ENCODE results near the gene KRT25. TPM values are rescaled to one million over a fixed set of nuclear protein-coding genes. Genes with fewer than 3 reads are reported as not detected.

KRT25 gene, protein sequence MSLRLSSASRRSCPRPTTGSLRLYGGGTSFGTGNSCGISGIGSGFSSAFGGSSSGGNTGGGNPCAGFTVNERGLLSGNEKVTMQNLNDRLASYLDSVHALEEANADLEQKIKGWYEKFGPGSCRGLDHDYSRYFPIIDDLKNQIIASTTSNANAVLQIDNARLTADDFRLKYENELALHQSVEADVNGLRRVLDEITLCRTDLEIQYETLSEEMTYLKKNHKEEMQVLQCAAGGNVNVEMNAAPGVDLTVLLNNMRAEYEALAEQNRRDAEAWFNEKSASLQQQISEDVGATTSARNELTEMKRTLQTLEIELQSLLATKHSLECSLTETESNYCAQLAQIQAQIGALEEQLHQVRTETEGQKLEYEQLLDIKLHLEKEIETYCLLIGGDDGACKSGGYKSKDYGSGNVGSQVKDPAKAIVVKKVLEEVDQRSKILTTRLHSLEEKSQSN
- polyA plus RNA-seq (2014; cell fraction: cytosol; rRNA removed) = not detected in 2 replicates
- not detected in 2 replicates for polyA plus RNA-seq (2014; cell fraction: nucleus; rRNA removed)

GRCh38 chr17:40755231-40755630 is at the start of gene KRT25:
Gene KRT25 (minus strand): TSS chr17:40755331. CDS start chr17:40755271, 60 bp downstream.
- DNase-seq (ENCODE audit: low spot score) = no peak

- peak; percentile 64 for DNase-seq (ENCODE audit: low spot score)
These were observed 48.5 kb upstream of the KRT25 start for GRCh38 chr17:40803617-40804082.

DNA sequence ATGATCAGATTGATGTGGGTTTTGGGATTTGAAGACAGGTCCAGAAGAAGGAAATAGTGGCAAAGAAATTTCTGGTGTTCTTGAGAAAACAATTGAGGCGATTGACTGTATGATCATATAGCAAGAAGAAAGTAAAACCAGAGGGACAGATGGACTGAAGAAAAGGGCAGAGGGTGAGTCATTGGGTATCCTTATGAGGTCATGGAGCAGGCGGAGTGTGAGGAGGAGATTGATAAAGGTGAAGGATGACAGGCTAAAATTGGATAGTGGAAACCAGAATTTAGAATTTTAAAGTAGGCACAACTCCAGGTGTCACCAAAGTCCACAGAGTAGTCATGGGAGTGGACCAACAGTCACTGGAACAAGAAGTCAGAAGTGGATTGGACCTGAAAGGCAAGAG is 46.0 kb upstream of the KRT25 start:
- DNase-seq (ENCODE audit: low spot score) = no peak

DNA sequence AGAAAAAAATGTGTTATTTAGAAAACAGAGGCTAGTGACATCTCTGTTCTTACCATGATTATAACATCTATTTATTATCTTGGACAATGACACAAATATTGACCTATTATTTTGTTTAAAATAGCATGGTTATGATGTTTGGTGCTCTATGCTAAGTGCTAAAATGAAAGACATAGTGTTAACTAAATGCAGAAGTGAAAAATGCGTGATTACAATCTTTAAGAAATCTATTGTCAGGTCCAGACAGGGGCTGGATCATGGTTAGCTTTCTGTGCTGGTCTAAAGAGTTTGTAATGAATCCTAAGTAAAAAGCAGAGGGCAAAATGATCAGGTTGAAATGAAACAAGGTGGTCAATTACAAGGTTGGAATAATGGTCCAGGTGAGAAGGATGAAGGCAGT is 45.2 kb upstream of the KRT25 start:
- no peak for DNase-seq (ENCODE audit: low spot score)

GRCh38 chr17:40799859-40800258 is 44.7 kb upstream of the KRT25 start, which contains the start of gene KRT28:
Gene KRT28 (minus strand): TSS chr17:40799959. CDS start chr17:40799893, 66 bp downstream.
- no peak for DNase-seq (ENCODE audit: low spot score)

GRCh38 chr17:40796846-40797245 is 41.7 kb upstream of the KRT25 start:
- no peak for DNase-seq (ENCODE audit: low spot score)

DNA sequence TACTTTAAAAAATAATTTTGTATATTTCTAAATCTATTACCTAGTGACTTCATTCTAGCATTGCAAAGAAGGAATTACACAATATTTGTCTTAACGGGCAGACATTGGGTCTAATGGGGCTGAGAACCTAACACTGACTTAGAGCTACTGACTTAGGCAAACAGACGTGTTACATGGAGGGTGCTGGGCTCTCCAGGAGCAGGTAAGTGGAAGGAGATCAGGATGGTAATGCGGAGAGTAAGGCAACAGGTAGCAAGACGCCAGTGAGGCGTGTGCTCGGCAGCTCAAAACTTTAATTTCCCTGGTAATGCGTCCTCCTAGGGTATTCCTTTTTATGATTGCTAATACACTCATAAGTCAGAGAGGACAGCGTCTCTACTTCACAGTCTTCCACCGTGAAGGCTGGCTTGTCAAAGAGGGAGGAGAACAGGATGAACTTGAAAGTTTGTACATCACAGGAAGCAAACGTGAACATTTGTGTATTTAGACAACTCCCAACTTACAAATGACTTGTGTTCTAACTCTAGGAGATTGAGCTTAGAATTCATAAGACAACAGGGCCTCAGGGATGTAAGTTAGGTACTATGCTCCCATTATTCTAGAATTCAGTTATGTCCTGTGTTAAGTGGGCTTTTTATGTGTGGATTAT is 40.0 kb upstream of the KRT25 start:
- no peak for DNase-seq (ENCODE audit: low spot score)

- no peak for DNase-seq (ENCODE audit: low spot score)
These were observed 39.3 kb upstream of the KRT25 start for GRCh38 chr17:40794466-40794865.

DNA sequence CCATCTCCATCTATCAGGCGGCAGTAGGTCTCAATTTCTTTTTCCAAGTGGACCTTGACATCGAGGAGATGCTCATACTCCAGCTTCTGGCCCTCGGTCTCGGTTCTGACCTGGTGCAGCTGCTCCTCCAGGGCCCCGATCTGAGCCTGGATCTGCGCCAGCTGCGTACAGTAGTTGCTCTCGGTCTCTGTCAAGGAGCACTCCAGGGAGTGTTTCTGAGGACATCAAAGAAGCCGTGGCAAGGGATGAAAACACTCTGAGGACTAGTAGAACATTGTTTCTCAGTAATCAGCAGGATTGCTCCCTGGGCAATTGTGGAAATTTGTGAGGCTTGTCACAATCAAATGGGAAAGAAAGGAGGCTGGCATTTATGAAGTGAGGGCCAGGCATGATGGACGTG is 38.7 kb upstream of the KRT25 start:
- DNase-seq (ENCODE audit: low spot score) = no peak

DNA sequence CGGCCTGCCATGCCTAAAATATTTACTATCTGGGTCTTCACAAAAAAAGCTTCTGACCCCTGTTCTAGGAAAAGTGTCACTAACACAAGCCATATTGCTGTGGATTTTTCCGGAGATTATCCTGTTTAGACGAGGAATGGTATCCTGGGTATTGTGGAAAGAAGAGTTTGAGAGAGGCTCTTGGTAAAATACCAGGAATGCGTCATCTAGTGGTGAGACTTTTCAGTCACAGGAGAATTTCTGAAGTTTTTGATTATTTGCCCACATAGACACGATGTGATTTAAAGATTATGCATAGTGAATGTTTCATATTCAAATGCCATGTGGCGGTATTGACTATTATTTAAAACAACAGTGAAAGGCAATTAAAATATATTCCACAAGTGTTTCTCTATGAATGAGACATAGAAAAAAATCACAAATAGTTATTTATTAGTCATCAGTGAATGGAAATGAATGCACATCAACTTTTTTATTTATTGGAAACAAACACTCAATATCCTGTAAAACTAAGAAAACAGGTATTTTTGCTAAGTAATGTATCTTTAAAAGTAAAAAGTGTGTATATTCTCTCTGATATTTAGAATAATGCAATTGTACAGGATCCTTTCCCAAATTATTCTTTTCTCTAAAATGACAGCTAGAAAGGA is 36.8 kb upstream of the KRT25 start:
- peak; percentile 19 for DNase-seq (ENCODE audit: low spot score)

DNA sequence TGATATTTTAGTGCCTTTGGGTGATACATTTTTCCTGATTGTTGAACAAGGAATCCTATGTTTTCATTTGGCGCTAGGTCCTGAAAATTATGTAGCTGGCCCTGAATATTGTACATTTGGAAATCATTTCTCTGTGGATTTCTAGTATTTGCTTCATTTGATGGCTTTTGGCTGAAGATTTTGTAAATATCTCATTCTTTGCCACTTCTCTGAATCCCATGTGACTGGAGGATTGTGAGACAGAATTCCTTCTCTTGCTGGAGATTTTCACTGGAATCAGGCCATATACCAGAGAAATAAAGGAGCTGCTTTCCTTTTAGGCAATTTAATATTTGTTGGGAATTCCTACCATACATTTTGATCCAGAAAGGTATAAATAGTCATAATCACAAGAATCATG is 36.0 kb upstream of the KRT25 start:
- no peak for DNase-seq (ENCODE audit: low spot score)

DNA sequence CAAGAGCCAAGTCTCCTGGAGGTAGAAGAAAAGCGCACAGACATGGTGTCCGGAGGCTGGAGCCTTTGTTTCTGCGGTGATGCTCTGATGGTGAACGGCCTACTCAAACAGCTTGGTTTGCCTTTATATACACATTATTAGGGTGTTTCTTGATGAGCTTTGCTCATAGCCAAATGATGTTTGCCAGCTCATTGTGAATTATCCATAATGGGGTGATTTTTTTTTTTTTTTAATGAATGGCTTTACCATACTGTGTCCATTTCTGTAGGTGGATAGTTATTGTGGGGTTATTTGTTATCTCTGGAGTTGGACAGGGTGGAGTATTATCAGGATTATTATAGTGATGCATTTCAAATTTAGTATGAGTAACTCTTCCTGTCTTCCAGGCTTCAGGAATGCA is 27.3 kb upstream of the KRT25 start, which contains the start of gene KRT27:
Gene KRT27, minus strand, starts transcription at position 101 of the 400 bp plus-strand sequence. Its CDS starts 57 bp downstream, at position 44.
- no peak for DNase-seq (ENCODE audit: low spot score)

- no peak for DNase-seq (ENCODE audit: low spot score)
These were observed 24.2 kb upstream of the KRT25 start for GRCh38 chr17:40779181-40779909.

- DNase-seq (ENCODE audit: low spot score) = no peak
These were observed 23.3 kb upstream of the KRT25 start for GRCh38 chr17:40778461-40778860.

DNA sequence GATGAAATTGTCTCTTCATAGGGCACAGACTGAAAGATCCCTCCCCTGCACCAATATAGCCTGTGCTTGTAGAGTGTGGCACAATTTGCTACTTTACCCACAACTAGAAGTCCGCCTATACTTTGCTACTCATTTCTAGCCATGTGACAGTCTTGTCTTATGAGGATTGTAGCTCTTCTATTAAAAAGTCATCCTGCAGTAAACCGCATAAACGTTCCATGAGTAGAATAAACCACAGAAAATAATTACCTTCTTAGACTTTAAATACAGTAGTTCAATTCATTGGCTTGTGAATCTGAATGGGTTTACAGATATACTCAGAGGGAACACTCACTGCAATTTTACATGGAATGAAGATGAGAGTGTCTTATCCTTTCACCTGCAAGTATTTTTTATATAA is 22.8 kb upstream of the KRT25 start:
- DNase-seq (ENCODE audit: low spot score) = no peak

DNA sequence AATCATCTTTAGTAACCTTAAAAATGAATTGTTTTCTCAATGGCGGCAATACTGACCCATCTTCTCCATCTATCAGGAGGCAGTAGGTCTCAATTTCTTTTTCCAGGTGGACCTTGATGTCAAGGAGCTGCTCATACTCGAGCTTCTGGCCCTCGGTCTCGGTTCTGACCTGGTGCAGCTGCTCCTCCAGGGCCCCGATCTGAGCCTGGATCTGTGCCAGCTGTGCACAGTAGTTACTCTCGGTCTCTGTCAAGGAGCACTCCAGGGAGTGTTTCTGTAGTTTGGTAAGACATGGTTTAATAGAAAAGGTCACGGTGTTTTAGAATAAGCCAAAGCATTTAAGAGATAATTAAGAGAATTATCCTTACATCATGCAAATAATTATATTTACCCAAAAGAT is 22.3 kb upstream of the KRT25 start:
- no peak for DNase-seq (ENCODE audit: low spot score)

DNA sequence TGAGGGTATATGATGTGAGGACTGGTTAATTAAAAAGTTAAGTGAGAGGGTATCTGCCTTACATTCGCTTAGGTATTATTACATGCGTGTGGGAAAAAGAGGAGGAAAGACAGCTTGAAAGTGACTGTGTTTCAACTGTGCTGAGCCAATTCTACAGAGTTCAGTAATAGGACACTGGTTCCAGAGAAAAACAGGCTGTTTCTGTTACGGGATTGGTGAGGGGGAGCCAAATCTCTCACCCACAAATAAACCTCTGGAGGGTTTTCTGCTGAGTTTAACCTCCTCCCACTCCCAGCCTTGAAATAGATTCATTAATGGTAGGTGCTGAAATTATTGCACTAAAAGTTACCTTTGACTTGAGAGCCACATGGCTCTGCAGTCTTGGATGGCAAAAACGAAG is 20.8 kb upstream of the KRT25 start:
- DNase-seq (ENCODE audit: low spot score) = no peak

DNA sequence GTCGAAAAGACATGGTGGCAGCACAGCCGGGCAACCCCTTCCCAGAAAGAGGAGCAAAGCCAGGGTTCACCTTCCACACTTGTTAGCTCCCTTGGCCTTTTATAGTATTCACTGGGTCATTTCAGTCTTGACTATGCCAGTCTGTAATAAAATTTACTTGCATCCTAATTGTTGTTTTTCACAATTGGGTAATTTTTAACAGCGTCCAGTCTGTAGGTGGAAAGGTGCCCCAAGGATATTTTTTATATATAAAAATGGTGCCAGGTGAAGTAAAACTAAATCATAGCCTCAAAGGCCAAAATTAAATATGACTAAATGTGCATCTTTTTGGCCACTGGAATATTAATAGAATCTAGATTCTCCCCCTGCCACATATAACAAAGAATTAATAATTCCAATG is 17.0 kb upstream of the KRT25 start, which contains the start of gene KRT26:
Gene KRT26, minus strand, starts transcription at position 101 of the 400 bp plus-strand sequence. Its CDS starts 88 bp downstream, at position 13.
- no peak for DNase-seq (ENCODE audit: low spot score)

DNA sequence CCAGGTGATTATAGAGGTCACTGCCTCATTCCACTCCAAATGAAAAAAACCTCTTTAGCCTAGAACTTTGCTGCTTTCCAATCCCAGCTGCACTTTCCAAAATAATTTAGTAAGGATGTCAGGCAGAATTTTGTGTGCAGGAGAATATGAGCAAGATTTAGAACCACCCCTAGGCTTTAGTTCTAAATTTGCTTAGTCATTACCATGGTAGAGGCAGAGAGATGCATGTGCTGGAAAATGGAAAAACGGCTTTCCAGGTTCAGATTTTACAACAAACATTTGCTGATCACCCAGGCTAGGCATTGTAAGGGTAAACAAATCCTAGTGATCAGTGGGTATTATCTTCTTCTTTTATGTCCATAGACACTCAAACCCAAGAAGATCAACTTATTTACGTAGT is 10.5 kb upstream of the KRT25 start:
- no peak for DNase-seq (ENCODE audit: low spot score)

DNA sequence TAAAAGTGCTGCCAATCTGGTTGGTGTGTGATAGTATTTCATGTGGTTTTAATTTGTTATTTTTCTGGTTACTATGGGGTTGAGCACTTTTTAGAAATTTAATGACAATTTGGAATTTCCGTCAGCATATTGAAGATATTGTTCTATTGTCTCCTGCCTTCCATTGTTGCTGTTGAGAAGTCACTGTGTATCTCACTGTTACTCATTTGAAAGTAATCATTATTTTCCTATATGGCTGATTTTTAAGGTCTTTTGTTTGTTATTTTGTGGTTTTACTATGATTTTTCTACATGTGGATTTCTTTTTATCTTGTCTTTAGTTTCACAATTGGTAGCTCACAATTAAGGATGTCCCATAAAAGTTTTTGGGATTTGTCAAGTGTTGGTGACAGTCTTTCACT is 8.6 kb upstream of the KRT25 start:
- no peak for DNase-seq (ENCODE audit: low spot score)
